A549 (cell line): ENCODE data around the gene MSS51. TPM values are rescaled to one million over a fixed set of nuclear protein-coding genes. Genes with fewer than 3 reads are reported as not detected.

Source experiments
- ATAC-seq, 2 experiments: fragments of 200-7000 bp in 1 of 2; fragments of >200 bp in 1 of 2; cut with Nextera tagmentation in 1 of 2; cut with Tn5 transposase in 1 of 2; 3 replicates each; pipeline versions ENCODE4 v1.8.0 to v1.9.1; 2018 to 2020; ENCODE audit warnings: mild to moderate bottlenecking in 1 of 2, moderate library complexity in 1 of 2
- CTCF ChIA-PET: fragments of 300-600 bp; sonication (Branson Sonifier 250); formaldehyde crosslinking; extraction: SDS; loops from one replicate; lab custom pipeline; 2021; ENCODE audit warnings: antibody characterized with exemption, inconsistent platforms; lab: Yijun Ruan, JAX
- POLR2A ChIA-PET: fragments of 350-600 bp; formaldehyde crosslinking; extraction: SDS; loops from one replicate; lab custom pipeline; 2021; ENCODE audit warnings: antibody characterized with exemption, inconsistent platforms; lab: Yijun Ruan, JAX
- DNase-seq, 2 experiments: peaks; one replicate each; pipeline versions ENCODE4 v3.0.0 to v3.0.0-alpha.2; 2011 to 2016; ENCODE audit warnings: low read depth in 1 of 2, low spot score in 1 of 2
- FAIRE-seq: peaks from 2 replicates; lab custom pipeline; 2011; peaks lifted over from hg19 to GRCh38; lab: Jason Lieb, UNC
- H3K27ac ChIP-seq, 2 experiments: fragments of >200 bp; sonication (Bioruptor Twin); formaldehyde crosslinking; 3 replicates each; pipeline ENCODE4 v1.5.1; 2016 to 2017
- H3K4me1 ChIP-seq: fragments of >200 bp; sonication (Bioruptor Twin); formaldehyde crosslinking; 3 replicates; pipeline ENCODE4 v1.6.1; 2016
- H3K4me2 ChIP-seq: fragments of >200 bp; sonication (Bioruptor Twin); formaldehyde crosslinking; 3 replicates; pipeline ENCODE4 v1.6.1; 2016
- H3K4me3 ChIP-seq: fragments of >200 bp; sonication (Bioruptor Twin); formaldehyde crosslinking; 3 replicates; pipeline ENCODE4 v1.5.1; 2016
- H3K9me3 ChIP-seq: fragments of >200 bp; sonication (Bioruptor Twin); formaldehyde crosslinking; 3 replicates; pipeline ENCODE4 v1.6.1; 2016
- CBX2 ChIP-seq: fragments of 200-600 bp; sonication (generic); IDR thresholded peaks from 2 replicates; pipeline ENCODE4 v1.6.1; 2016; ENCODE audit warnings: low read depth, mild to moderate bottlenecking, borderline replicate concordance
- CBX8 ChIP-seq: fragments of 200-600 bp; sonication (generic); IDR thresholded peaks from 2 replicates; pipeline ENCODE4 v1.6.1; 2016
- CEBPB ChIP-seq, 2 experiments: fragments of >200 bp in 1 of 2; sonication (Bioruptor Twin) in 1 of 2; formaldehyde crosslinking in 1 of 2; IDR thresholded peaks; 2 replicates each; pipeline ENCODE4 v1.6.1; 2012 to 2016
- CTCF ChIP-seq: fragments of >200 bp; sonication (Bioruptor Twin); formaldehyde crosslinking; IDR thresholded peaks from 3 replicates; pipeline ENCODE4 v1.5.1; 2016
- NR3C1 ChIP-seq: fragments of >200 bp; sonication (Bioruptor Twin); formaldehyde crosslinking; IDR thresholded peaks from 3 replicates; pipeline ENCODE4 v1.6.1; 2017
- REST ChIP-seq: fragments of 200-600 bp; sonication (generic); IDR thresholded peaks from 2 replicates; pipeline ENCODE4 v1.6.1; 2016; ENCODE audit warnings: antibody characterized with exemption, mild to moderate bottlenecking, moderate library complexity
- RNF2 ChIP-seq: fragments of 200-600 bp; sonication (generic); IDR thresholded peaks from 2 replicates; pipeline ENCODE4 v1.6.1; 2016; ENCODE audit warnings: low read depth, mild to moderate bottlenecking, antibody characterized with exemption, moderate library complexity, borderline replicate concordance
- SMC3 ChIP-seq: fragments of >200 bp; sonication (Bioruptor Twin); formaldehyde crosslinking; IDR thresholded peaks from 3 replicates; pipeline ENCODE4 v1.6.1; 2018; ENCODE audit warnings: inconsistent platforms
- WGBS: methylation state at CpG from one replicate; pipeline ENCODE4 v1.1.6; 2017; ENCODE audit errors: missing lambda C conversion rate; 5-methylcytosine and 5-hydroxymethylcytosine counted together
- polyA plus RNA-seq, 4 experiments: library from polyadenylated mRNA; depleted of rRNA in 3 of 4; stranded (reverse); fragments of >200 nt; fragmentation: RNase III in 1 of 4; extraction: RNeasy Plus Mini Kit Qiagen cat#74134 plus additional on column Dnase treatment in 1 of 4; gene quantifications; 2 replicates in 3 of 4; 3 replicates in 1 of 4; pipeline ENCODE4 v1.2.3, GENCODE V29; 2011 to 2017

MSS51 gene
- polyA plus RNA-seq, 2 of the 4 experiments (the other 2 are of a cell fraction) = 0.49 to 1.1 TPM

GRCh38 chr10:73379064-73379748, 54.2 kb downstream of the MSS51 start:
- no peak for ATAC-seq
- 65% methylated on average over 1 of the region's 1 CpG for WGBS
- Histone ChIP-seq H3K27ac (no peak overlapping the region), H3K4me2 (no peak overlapping the region), H3K9me3 (no peaks in the 10 kb centered on the region), H3K4me1 (no peaks in the 10 kb centered on the region), H3K4me3 (no peak overlapping the region)
- DNase-seq = no peak
- ChIA-PET CTCF (interaction anchor here (1.1 kb wide), 1 partner anchor 28 kb away, joined by 3 read pairs; no protein-coding TSS in a partner anchor), POLR2A (no interaction called here)
- FAIRE-seq = no peak
- no peak for TF ChIP-seq NR3C1
- TF ChIP-seq, all 56 proteins: peak for 0

- FAIRE-seq (no peak), ATAC-seq (no peak), DNase-seq (no peak)
- WGBS = 81% methylated on average over 3 of the region's 3 CpGs
- Histone ChIP-seq H3K4me3 (no peak overlapping the region), H3K9me3 (no peaks in the 10 kb centered on the region), H3K4me2 (no peak overlapping the region), H3K27ac (no peak overlapping the region), H3K4me1 (no peaks in the 10 kb centered on the region)
- ChIA-PET CTCF (no interaction called here), POLR2A (no interaction called here)
- TF ChIP-seq RNF2 = no peak
- TF ChIP-seq CBX2 = no peak
- TF ChIP-seq REST = no peak
- TF ChIP-seq SMC3 = no peak
- no peak for TF ChIP-seq CEBPB (IDR thresholded peaks at IDR 0.05)
- no peak for TF ChIP-seq CBX8
- TF ChIP-seq CTCF = no peak
These were observed 56.7 kb downstream of the MSS51 start for GRCh38 chr10:73376679-73377078.

Other genes with a start within 250 kb of the MSS51 start
- 42.7 and 56.3 TPM in 2 replicates for gene DNAJC9, start 186.3 kb downstream of the MSS51 start, polyA plus RNA-seq (2011; rRNA removed)
- 45.6 to 47.4 TPM (median 46.0 TPM) in 3 replicates for gene DNAJC9, start 186.3 kb downstream of the MSS51 start, polyA plus RNA-seq (2017; fragmentation: RNase III; extraction: RNeasy Plus Mini Kit Qiagen cat#74134 plus additional on column Dnase treatment)
- 132 and 162 TPM in 2 replicates for gene MRPS16, start 180.9 kb downstream of the MSS51 start, polyA plus RNA-seq (2011; rRNA removed)
- 158 to 166 TPM (median 160 TPM) in 3 replicates for gene MRPS16, start 180.9 kb downstream of the MSS51 start, polyA plus RNA-seq (2017; fragmentation: RNase III; extraction: RNeasy Plus Mini Kit Qiagen cat#74134 plus additional on column Dnase treatment)
- gene CFAP70, start 74.7 kb downstream of the MSS51 start, polyA plus RNA-seq (2011; rRNA removed) = 0.95 and 0.98 TPM in 2 replicates
- 0.28 to 0.34 TPM (median 0.32 TPM) in 3 replicates for gene CFAP70, start 74.7 kb downstream of the MSS51 start, polyA plus RNA-seq (2017; fragmentation: RNase III; extraction: RNeasy Plus Mini Kit Qiagen cat#74134 plus additional on column Dnase treatment)
- 150 and 161 TPM in 2 replicates for gene ANXA7, start 19.5 kb downstream of the MSS51 start, polyA plus RNA-seq (2011; rRNA removed)
- 96.0 to 98.0 TPM (median 96.2 TPM) in 3 replicates for gene ANXA7, start 19.5 kb downstream of the MSS51 start, polyA plus RNA-seq (2017; fragmentation: RNase III; extraction: RNeasy Plus Mini Kit Qiagen cat#74134 plus additional on column Dnase treatment)
- gene PPP3CB, start 62.5 kb upstream of the MSS51 start, polyA plus RNA-seq (2011; rRNA removed) = 25.4 and 25.7 TPM in 2 replicates
- gene PPP3CB, start 62.5 kb upstream of the MSS51 start, polyA plus RNA-seq (2017; fragmentation: RNase III; extraction: RNeasy Plus Mini Kit Qiagen cat#74134 plus additional on column Dnase treatment) = 20.8 to 22.2 TPM (median 21.6 TPM) in 3 replicates
- 32.5 and 35.4 TPM in 2 replicates for gene USP54, start 157.8 kb upstream of the MSS51 start, polyA plus RNA-seq (2011; rRNA removed)
- 8.3 to 9.0 TPM (median 8.8 TPM) in 3 replicates for gene USP54, start 157.8 kb upstream of the MSS51 start, polyA plus RNA-seq (2017; fragmentation: RNase III; extraction: RNeasy Plus Mini Kit Qiagen cat#74134 plus additional on column Dnase treatment)
- 0.04 TPM in 1 of 2 replicates, not detected in the other for gene MYOZ1, start 207.9 kb upstream of the MSS51 start, polyA plus RNA-seq (2011; rRNA removed)
- not detected in 3 replicates for gene MYOZ1, start 207.9 kb upstream of the MSS51 start, polyA plus RNA-seq (2017; fragmentation: RNase III; extraction: RNeasy Plus Mini Kit Qiagen cat#74134 plus additional on column Dnase treatment)
- not detected in 2 replicates for gene SYNPO2L, start 222.5 kb upstream of the MSS51 start, polyA plus RNA-seq (2011; rRNA removed)
- not detected in 3 replicates for gene SYNPO2L, start 222.5 kb upstream of the MSS51 start, polyA plus RNA-seq (2017; fragmentation: RNase III; extraction: RNeasy Plus Mini Kit Qiagen cat#74134 plus additional on column Dnase treatment)